ENCODE data around the gene MXI1. TPM values are rescaled to one million over a fixed set of nuclear protein-coding genes. Genes with fewer than 3 reads are reported as not detected.
A peak's percentile ranks its signal among the peaks of the same experiment; 100 is the strongest.

The MXI1 gene
- total RNA-seq, 1 donor from 2014 or later, result 20.0 TPM

DNA sequence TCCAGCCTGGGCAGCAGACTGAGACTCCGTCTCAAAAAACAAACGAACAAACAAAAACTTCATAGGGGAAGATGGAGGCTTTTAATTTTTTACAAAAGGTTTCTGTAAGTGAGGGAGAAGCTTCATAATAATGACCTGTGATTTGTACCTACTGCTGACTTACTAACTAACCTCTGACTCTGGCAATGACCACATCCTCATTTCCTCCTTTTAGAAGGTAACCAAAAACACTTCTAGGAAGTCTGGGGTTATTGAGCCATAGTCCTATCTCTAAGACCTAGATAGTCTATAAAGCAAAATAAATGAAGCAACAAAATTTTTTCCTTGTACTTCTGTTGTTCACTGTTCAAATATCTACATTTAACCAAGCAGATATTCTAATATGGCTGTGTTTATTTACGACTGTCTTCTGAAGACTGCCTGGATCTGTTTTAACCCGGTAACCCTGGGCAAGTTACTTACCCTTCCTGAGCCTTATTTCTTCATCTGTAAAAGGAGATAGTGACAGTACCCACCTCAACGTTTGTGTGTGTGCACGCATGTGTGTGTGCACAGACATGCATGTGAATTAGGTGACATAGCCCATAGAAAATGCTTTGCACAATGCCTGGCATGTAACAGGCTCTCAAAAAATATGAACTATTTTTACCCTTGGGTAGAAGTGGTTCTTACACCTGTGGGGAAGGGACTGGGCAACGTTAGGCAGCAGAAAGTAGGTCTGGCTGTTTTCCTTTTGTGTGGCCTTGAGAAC lies 128.1 kb downstream of the MXI1 start:
- Histone ChIP-seq H3K4me3 (ENCODE audit: low read depth, low read length) (no peak overlapping the region), H3K36me3 (ENCODE audit: control insufficient read depth, insufficient read depth, low read length) (no peaks in the 10 kb centered on the region), H3K27me3 (ENCODE audit: control insufficient read depth, insufficient read depth, low read length) (no peaks in the 10 kb centered on the region)
- no peak for DNase-seq (ENCODE audit: low read depth)
- TF ChIP-seq CTCF (IDR thresholded peaks at IDR 0.05; ENCODE audit: insufficient read depth, low read length, poor library complexity, severe bottlenecking), result no peak

GRCh38 chr10:110336111-110336721 lies 128.8 kb downstream of the MXI1 start:
- peak; percentile 87 for DNase-seq (ENCODE audit: low read depth)
- Histone ChIP-seq H3K4me3 (ENCODE audit: low read depth, low read length) (no peak overlapping the region), H3K36me3 (ENCODE audit: control insufficient read depth, insufficient read depth, low read length) (no peaks in the 10 kb centered on the region), H3K27me3 (ENCODE audit: control insufficient read depth, insufficient read depth, low read length) (no peaks in the 10 kb centered on the region)
- TF ChIP-seq CTCF (IDR thresholded peaks at IDR 0.05; ENCODE audit: insufficient read depth, low read length, poor library complexity, severe bottlenecking), result peak; percentile 13

Other genes with a start within 250 kb of the MXI1 start
- gene ADD3, start 199.6 kb upstream of the MXI1 start, total RNA-seq, result 25.6 and 513 TPM in 2 replicates
- 8.0 and 8.9 TPM in 2 replicates for gene SMNDC1, start 97.3 kb downstream of the MXI1 start, total RNA-seq

All from kidney epithelial cell (primary cell).